Measurements from ENCODE around the gene TMPRSS9. TPM values are rescaled to one million over a fixed set of nuclear protein-coding genes. Genes with fewer than 3 reads are reported as not detected.

The TMPRSS9 gene
- total and polyA plus RNA-seq, 2 of the 13 experiments (the other 11 are each of a cell fraction or from before 2014, with no cell fraction given) = 2.5 to 5.2 TPM

DNA sequence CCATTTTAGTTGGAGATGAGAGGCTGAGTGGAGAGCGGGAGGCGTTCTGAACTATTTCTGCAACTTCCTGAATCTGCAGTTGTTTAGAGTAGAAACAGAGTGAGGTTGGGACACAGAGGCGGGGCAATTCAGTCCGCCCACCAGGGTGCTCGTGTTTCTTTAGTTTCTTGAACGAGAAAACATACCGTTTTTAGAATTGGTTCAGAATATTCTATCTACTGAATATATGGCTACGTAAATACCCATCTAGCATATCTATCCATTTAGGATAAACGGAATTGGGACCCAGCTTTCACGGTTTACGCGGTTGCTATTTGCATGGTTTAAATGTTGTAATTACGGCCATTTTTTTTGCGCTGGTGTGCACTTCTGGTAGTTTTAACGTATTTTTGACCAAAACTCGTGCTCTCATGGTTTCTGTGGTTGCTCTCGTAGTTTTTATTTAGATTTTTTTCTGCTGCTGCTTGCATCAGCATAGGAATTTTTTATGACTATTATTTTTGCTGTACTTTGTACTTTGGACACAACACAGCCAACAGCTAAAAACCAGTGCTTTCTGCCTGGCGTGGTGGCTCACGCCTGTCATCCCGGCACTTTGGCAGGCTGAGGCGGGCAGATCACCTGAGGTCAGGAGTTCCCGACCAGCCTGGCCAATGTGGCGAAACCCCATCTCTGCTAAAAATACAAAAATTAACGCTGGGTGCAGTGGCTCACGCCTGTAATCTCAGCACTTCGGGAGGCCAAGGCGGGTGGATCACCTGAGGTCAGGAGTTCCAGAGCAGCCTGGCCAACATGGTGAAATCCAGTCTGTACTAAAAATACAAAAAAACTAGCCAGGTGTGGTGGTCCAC is 34.6 kb downstream of the TMPRSS9 start (continued):
- TF ChIP-seq, protein P1, sequence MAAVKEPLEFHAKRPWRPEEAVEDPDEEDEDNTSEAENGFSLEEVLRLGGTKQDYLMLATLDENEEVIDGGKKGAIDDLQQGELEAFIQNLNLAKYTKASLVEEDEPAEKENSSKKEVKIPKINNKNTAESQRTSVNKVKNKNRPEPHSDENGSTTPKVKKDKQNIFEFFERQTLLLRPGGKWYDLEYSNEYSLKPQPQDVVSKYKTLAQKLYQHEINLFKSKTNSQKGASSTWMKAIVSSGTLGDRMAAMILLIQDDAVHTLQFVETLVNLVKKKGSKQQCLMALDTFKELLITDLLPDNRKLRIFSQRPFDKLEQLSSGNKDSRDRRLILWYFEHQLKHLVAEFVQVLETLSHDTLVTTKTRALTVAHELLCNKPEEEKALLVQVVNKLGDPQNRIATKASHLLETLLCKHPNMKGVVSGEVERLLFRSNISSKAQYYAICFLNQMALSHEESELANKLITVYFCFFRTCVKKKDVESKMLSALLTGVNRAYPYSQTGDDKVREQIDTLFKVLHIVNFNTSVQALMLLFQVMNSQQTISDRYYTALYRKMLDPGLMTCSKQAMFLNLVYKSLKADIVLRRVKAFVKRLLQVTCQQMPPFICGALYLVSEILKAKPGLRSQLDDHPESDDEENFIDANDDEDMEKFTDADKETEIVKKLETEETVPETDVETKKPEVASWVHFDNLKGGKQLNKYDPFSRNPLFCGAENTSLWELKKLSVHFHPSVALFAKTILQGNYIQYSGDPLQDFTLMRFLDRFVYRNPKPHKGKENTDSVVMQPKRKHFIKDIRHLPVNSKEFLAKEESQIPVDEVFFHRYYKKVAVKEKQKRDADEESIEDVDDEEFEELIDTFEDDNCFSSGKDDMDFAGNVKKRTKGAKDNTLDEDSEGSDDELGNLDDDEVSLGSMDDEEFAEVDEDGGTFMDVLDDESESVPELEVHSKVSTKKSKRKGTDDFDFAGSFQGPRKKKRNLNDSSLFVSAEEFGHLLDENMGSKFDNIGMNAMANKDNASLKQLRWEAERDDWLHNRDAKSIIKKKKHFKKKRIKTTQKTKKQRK (IDR thresholded peaks at IDR 0.05; ENCODE audit: low read length) = no peak
- TF ChIP-seq MTA3 (CRISPR knock-in tag; IDR thresholded peaks at IDR 0.05) (no peak), SALL2 (CRISPR knock-in tag; IDR thresholded peaks at IDR 0.05) (no peak), ZNF883 (CRISPR knock-in tag; IDR thresholded peaks at IDR 0.05; ENCODE audit: not compliant biosample characterization) (no peak), NCOA5 (CRISPR knock-in tag; IDR thresholded peaks at IDR 0.05) (no peak), TOE1 (CRISPR knock-in tag; IDR thresholded peaks at IDR 0.05) (no peak), JUN (CRISPR knock-in tag; IDR thresholded peaks at IDR 0.05) (no peak), HHEX (CRISPR knock-in tag; IDR thresholded peaks at IDR 0.05) (no peak), ZNF367 (CRISPR knock-in tag; IDR thresholded peaks at IDR 0.05; ENCODE audit: borderline replicate concordance) (no peak), RFX5 (IDR thresholded peaks at IDR 0.05; ENCODE audit: low read depth, low read length) (no peak), ZNF33B (CRISPR knock-in tag; IDR thresholded peaks at IDR 0.05) (no peak), ZNF124 (CRISPR knock-in tag; IDR thresholded peaks at IDR 0.05) (no peak), ISL2 (CRISPR knock-in tag; IDR thresholded peaks at IDR 0.05) (no peak; the same call in 1 of the 2 replicates), TBL1XR1 (IDR thresholded peaks at IDR 0.05; ENCODE audit: borderline replicate concordance, low read length, partially characterized antibody) (no peak), MBD4 (IDR thresholded peaks at IDR 0.05; ENCODE audit: borderline replicate concordance, low read length) (no peak)
- TF ChIP-seq, protein P2, sequence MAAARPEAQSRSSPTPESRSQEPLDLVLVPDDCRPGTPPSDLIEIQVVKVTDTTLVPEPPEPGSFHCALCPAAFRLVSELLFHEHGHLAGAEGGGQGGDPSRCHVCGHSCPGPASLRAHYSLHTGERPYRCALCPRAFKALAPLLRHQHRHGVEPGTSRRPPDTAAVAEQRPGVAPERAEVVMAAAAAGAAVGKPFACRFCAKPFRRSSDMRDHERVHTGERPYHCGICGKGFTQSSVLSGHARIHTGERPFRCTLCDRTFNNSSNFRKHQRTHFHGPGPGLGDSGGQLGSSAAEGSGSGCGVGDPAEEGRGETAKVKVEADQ (CRISPR knock-in tag; IDR thresholded peaks at IDR 0.05; ENCODE audit: borderline replicate concordance) = no peak
- TF ChIP-seq, protein P3, sequence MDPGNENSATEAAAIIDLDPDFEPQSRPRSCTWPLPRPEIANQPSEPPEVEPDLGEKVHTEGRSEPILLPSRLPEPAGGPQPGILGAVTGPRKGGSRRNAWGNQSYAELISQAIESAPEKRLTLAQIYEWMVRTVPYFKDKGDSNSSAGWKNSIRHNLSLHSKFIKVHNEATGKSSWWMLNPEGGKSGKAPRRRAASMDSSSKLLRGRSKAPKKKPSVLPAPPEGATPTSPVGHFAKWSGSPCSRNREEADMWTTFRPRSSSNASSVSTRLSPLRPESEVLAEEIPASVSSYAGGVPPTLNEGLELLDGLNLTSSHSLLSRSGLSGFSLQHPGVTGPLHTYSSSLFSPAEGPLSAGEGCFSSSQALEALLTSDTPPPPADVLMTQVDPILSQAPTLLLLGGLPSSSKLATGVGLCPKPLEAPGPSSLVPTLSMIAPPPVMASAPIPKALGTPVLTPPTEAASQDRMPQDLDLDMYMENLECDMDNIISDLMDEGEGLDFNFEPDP (CRISPR knock-in tag; conservative IDR thresholded peaks at IDR 0.05) = no peak
- TF ChIP-seq, protein P4, sequence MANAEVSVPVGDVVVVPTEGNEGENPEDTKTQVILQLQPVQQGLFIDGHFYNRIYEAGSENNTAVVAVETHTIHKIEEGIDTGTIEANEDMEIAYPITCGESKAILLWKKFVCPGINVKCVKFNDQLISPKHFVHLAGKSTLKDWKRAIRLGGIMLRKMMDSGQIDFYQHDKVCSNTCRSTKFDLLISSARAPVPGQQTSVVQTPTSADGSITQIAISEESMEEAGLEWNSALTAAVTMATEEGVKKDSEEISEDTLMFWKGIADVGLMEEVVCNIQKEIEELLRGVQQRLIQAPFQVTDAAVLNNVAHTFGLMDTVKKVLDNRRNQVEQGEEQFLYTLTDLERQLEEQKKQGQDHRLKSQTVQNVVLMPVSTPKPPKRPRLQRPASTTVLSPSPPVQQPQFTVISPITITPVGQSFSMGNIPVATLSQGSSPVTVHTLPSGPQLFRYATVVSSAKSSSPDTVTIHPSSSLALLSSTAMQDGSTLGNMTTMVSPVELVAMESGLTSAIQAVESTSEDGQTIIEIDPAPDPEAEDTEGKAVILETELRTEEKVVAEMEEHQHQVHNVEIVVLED (CRISPR knock-in tag; IDR thresholded peaks at IDR 0.05; ENCODE audit: borderline replicate concordance) = no peak
- TF ChIP-seq, protein P5, sequence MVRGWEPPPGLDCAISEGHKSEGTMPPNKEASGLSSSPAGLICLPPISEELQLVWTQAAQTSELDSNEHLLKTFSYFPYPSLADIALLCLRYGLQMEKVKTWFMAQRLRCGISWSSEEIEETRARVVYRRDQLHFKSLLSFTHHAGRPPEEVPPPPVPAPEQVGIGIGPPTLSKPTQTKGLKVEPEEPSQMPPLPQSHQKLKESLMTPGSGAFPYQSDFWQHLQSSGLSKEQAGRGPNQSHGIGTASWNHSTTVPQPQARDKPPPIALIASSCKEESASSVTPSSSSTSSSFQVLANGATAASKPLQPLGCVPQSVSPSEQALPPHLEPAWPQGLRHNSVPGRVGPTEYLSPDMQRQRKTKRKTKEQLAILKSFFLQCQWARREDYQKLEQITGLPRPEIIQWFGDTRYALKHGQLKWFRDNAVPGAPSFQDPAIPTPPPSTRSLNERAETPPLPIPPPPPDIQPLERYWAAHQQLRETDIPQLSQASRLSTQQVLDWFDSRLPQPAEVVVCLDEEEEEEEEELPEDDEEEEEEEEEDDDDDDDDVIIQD (CRISPR knock-in tag; IDR thresholded peaks at IDR 0.05; ENCODE audit: low read depth) = no peak
- TF ChIP-seq, protein P6, sequence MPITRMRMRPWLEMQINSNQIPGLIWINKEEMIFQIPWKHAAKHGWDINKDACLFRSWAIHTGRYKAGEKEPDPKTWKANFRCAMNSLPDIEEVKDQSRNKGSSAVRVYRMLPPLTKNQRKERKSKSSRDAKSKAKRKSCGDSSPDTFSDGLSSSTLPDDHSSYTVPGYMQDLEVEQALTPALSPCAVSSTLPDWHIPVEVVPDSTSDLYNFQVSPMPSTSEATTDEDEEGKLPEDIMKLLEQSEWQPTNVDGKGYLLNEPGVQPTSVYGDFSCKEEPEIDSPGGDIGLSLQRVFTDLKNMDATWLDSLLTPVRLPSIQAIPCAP (CRISPR knock-in tag; IDR thresholded peaks at IDR 0.05; ENCODE audit: low read depth) = no peak
